Dendritic cell treated with granulocyte-macrophage colony-stimulating factor and Interleukin-4, amounts not matched to agents 40 ng/mL and 50 ng/mL, for 4 days (primary cell): ENCODE results near the gene MRPL38.

ENCODE experiments used
- H3K27ac Mint-ChIP-seq: one replicate; pipeline ENCODE4 v1.8.0; 2022; ENCODE audit warnings: mild to moderate bottlenecking, mixed read lengths
- H3K27me3 Mint-ChIP-seq: one replicate; pipeline ENCODE4 v1.8.0; 2022; ENCODE audit warnings: mild to moderate bottlenecking, mixed read lengths
- H3K36me3 Mint-ChIP-seq: one replicate; pipeline ENCODE4 v1.8.0; 2022; ENCODE audit warnings: low read depth, mixed read lengths
- H3K4me1 Mint-ChIP-seq: one replicate; pipeline ENCODE4 v1.8.0; 2022; ENCODE audit warnings: low read depth, mixed read lengths
- H3K4me3 Mint-ChIP-seq: one replicate; pipeline ENCODE4 v1.8.0; 2022; ENCODE audit warnings: mild to moderate bottlenecking, moderate library complexity, mixed read lengths
- H3K9me3 Mint-ChIP-seq: one replicate; pipeline ENCODE4 v1.8.0; 2022; ENCODE audit warnings: mixed read lengths
- intact Hi-C: fragments of 100-400 bp; cut with micrococcal nuclease; formaldehyde crosslinking; loops from one replicate; pipeline ENCODE4 v1.15.0; 2022

The MRPL38 gene

DNA sequence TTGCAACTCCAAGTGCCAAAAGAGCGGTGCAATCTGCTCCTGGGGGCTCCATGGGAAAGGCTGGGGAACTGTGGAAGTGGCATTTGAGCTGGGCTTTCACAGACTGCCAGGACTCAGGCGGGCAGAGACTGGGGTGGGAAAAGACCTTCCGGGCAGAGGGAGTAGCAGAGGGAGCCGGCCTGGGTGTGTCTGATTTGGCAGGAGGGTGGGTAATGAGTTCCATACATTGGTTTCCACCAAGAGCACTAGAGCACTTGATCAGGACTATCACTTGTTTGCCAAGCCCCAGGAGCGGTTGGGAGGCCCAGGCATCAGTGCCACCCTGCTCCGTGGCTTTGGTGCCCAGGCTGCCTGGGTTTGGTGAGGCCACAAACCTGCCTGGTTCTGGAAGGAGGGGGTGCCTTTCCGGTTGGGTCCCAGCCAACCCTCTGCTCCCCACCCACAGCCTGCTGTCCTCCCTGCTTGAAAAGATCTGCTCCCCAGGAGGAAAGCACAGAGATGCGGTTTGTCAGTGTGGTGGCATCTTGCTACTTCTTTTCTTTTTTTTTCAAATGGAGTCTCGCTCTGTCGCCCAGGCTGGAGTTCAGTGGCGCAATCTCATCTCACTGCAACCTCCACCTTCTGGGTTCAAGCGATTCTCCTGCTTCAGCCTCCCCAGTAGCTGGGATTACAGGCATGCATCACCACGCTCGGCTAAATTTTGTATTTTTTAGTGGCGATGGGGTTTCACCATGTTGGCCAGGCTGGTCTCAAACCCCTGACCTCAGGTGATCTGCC lies 22.8 kb downstream of the MRPL38 start:
- peak overlapping the region; percentile 51 for H3K27ac Mint-ChIP-seq
- H3K4me1 Mint-ChIP-seq = peaks cover 53% of the 10 kb centered on the region
- H3K9me3 Mint-ChIP-seq = no peaks in the 10 kb centered on the region
- H3K36me3 Mint-ChIP-seq = peaks cover 17% of the 10 kb centered on the region
- intact Hi-C loops = no loop called here
- peaks cover 54% of the 10 kb centered on the region for H3K27me3 Mint-ChIP-seq
- peak overlapping the region; percentile 11 for H3K4me3 Mint-ChIP-seq

- intact Hi-C loops = no loop called here
- Mint-ChIP-seq H3K27ac (no peak overlapping the region), H3K4me3 (no peak overlapping the region), H3K36me3 (peaks cover 28% of the 10 kb centered on the region), H3K9me3 (no peaks in the 10 kb centered on the region), H3K27me3 (peaks cover 68% of the 10 kb centered on the region), H3K4me1 (peaks cover 59% of the 10 kb centered on the region)
These were observed 24.4 kb downstream of the MRPL38 start for GRCh38 chr17:75880266-75880665.

- H3K9me3 Mint-ChIP-seq = no peaks in the 10 kb centered on the region
- peaks cover 68% of the 10 kb centered on the region for H3K4me1 Mint-ChIP-seq
- peak within 1 kb of the TSS; percentile 95 for H3K27ac Mint-ChIP-seq
- H3K27me3 Mint-ChIP-seq = peaks cover 75% of the 10 kb centered on the region
- peaks cover 47% of the 10 kb centered on the region for H3K36me3 Mint-ChIP-seq
- H3K4me3 Mint-ChIP-seq = peak within 1 kb of the TSS; percentile 92
- intact Hi-C loops = no loop called here
These were observed 26.3 kb downstream of the MRPL38 start, which contains the start of gene TRIM47 for GRCh38 chr17:75878174-75878998. Gene TRIM47, minus strand, starts transcription at chr17:75878581. Its CDS starts 33 bp downstream, at chr17:75878548.

GRCh38 chr17:75877752-75878173 lies 26.9 kb downstream of the MRPL38 start:
- Mint-ChIP-seq H3K4me1 (peaks cover 64% of the 10 kb centered on the region), H3K27me3 (peaks cover 74% of the 10 kb centered on the region), H3K36me3 (peaks cover 47% of the 10 kb centered on the region), H3K4me3 (peak overlapping the region; percentile 92), H3K27ac (peak overlapping the region; percentile 95), H3K9me3 (no peaks in the 10 kb centered on the region)
- intact Hi-C loops = no loop called here

DNA sequence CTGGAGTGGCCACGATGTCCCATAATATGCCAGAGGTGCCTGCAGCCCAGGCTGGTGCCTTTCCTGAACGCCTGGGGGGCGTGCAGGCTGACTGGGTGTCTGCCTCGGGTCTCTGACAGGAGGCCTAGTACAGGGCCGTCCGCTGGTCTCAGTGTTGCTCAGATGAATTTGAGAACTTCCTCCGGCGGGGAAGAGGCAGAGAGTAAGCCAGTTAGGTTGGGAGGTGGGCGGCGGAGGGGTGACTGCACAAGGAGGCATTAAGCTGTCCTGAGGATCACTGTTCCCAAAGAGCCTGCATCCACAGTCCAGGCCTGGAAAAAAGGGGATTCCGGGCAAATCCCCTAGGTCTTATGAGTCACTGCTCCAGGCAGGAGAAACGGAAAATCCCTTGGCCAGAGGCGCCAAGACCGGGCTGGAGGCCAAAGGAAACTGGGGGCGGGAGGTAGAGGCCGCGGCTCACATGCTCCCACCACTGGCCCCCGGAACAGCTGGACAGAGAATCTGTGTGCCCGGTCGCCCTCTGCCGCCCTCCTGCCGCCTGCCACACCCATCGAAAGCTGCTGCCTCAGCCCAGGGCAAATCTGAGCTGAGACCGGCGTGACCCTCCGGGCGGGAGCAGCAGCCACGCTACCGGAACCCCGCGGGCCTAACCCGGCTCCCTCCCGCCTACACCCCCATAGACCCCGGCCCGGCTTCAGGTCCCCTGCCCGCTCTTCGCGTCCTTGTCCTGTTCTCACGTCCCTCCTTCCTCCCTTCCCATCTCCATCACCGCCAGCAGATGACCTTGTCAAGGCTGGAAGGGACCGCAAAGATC lies 27.5 kb downstream of the MRPL38 start:
- peak overlapping the region; percentile 92 for H3K4me3 Mint-ChIP-seq
- peaks cover 61% of the 10 kb centered on the region for H3K4me1 Mint-ChIP-seq
- no peaks in the 10 kb centered on the region for H3K9me3 Mint-ChIP-seq
- peaks cover 68% of the 10 kb centered on the region for H3K27me3 Mint-ChIP-seq
- H3K27ac Mint-ChIP-seq = peak overlapping the region; percentile 95
- peaks cover 47% of the 10 kb centered on the region for H3K36me3 Mint-ChIP-seq
- intact Hi-C loops = no loop called here

DNA sequence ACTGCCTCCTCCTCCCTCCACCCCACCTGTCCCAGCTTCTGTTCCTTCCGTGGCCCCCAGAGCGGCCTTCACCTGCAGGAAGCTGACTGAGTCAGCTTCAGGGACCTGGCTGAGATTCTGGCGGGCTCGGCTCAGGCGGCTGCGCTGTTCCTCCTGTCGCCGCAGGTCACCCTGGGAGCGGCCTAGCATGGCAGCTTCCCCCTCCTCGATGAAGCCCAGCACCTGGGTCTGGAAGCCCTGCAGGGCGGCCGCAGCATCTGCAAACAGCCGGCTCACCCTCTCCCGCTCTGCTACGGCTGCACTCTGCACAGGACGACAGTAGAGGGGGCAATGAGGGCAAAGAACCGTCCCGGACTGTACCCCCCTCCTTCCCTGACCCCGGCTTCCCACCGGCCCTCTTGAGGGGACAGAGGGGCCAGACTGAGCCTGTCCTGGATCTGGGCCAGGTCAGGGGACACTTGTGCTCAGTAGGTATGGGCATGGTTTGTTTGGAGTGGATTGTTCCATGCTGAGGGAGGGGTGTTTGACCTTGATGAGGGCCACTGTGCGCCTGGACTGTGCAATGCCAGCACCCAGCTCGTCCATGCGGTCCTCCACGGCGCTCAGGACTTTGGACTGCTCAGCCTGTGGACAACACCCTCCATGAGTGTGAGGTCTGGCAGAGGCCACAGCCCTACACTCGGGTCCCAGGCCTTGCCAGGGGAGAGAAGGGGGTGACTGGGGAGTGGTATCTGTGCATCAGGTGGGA lies 28.3 kb downstream of the MRPL38 start:
- Mint-ChIP-seq H3K4me3 (peak overlapping the region; percentile 92), H3K9me3 (no peaks in the 10 kb centered on the region), H3K27me3 (peaks cover 60% of the 10 kb centered on the region), H3K27ac (peak overlapping the region; percentile 95), H3K36me3 (peaks cover 47% of the 10 kb centered on the region), H3K4me1 (peaks cover 55% of the 10 kb centered on the region)
- intact Hi-C loops = no loop called here

DNA sequence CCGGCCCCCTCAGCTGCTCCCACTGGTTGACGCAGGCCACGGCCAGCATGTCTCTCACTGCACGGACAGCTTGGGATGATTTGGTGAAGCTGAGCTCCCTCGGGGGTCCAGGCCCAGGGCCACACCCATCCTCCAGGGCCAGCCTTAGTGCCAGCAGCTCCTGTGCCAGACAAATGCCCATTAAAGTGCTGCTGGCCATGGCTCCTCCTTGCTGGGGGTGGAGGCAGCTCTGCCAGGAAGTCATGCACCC lies 28.8 kb downstream of the MRPL38 start:
- intact Hi-C loops = no loop called here
- H3K36me3 Mint-ChIP-seq = peaks cover 47% of the 10 kb centered on the region
- H3K4me1 Mint-ChIP-seq = peaks cover 54% of the 10 kb centered on the region
- H3K4me3 Mint-ChIP-seq = peak overlapping the region; percentile 92
- peak overlapping the region; percentile 95 for H3K27ac Mint-ChIP-seq
- H3K27me3 Mint-ChIP-seq = peaks cover 56% of the 10 kb centered on the region
- H3K9me3 Mint-ChIP-seq = no peaks in the 10 kb centered on the region

GRCh38 chr17:75875182-75875939 lies 29.3 kb downstream of the MRPL38 start:
- peaks cover 47% of the 10 kb centered on the region for H3K36me3 Mint-ChIP-seq
- peak overlapping the region; percentile 95 for H3K27ac Mint-ChIP-seq
- no peaks in the 10 kb centered on the region for H3K9me3 Mint-ChIP-seq
- peak overlapping the region; percentile 92 for H3K4me3 Mint-ChIP-seq
- H3K4me1 Mint-ChIP-seq = peaks cover 54% of the 10 kb centered on the region
- H3K27me3 Mint-ChIP-seq = peaks cover 51% of the 10 kb centered on the region
- intact Hi-C loops = no loop called here

- Mint-ChIP-seq H3K36me3 (peaks cover 47% of the 10 kb centered on the region), H3K4me3 (no peak overlapping the region), H3K4me1 (peaks cover 54% of the 10 kb centered on the region), H3K27ac (peak overlapping the region; percentile 18), H3K9me3 (no peaks in the 10 kb centered on the region), H3K27me3 (peaks cover 46% of the 10 kb centered on the region)
- intact Hi-C loops = no loop called here
These were observed 30.1 kb downstream of the MRPL38 start for GRCh38 chr17:75874323-75875181.

GRCh38 chr17:75873587-75874322 lies 30.9 kb downstream of the MRPL38 start:
- H3K4me3 Mint-ChIP-seq = no peak overlapping the region
- peaks cover 47% of the 10 kb centered on the region for H3K4me1 Mint-ChIP-seq
- peaks cover 47% of the 10 kb centered on the region for H3K36me3 Mint-ChIP-seq
- intact Hi-C loops = no loop called here
- H3K27ac Mint-ChIP-seq = peak overlapping the region; percentile 18
- no peaks in the 10 kb centered on the region for H3K9me3 Mint-ChIP-seq
- H3K27me3 Mint-ChIP-seq = peaks cover 40% of the 10 kb centered on the region

- peaks cover 42% of the 10 kb centered on the region for H3K4me1 Mint-ChIP-seq
- peaks cover 44% of the 10 kb centered on the region for H3K36me3 Mint-ChIP-seq
- H3K27ac Mint-ChIP-seq = peak overlapping the region; percentile 17
- H3K9me3 Mint-ChIP-seq = no peaks in the 10 kb centered on the region
- peaks cover 37% of the 10 kb centered on the region for H3K27me3 Mint-ChIP-seq
- no peak overlapping the region for H3K4me3 Mint-ChIP-seq
- intact Hi-C loops = no loop called here
These were observed 32.0 kb downstream of the MRPL38 start for GRCh38 chr17:75872434-75873351.
